ENCODE results near the gene KCNJ1. TPM values are rescaled to one million over a fixed set of nuclear protein-coding genes. Genes with fewer than 3 reads are reported as not detected.

Gene KCNJ1
- total RNA-seq, 1 experiment from 2014 or later, result not detected

DNA sequence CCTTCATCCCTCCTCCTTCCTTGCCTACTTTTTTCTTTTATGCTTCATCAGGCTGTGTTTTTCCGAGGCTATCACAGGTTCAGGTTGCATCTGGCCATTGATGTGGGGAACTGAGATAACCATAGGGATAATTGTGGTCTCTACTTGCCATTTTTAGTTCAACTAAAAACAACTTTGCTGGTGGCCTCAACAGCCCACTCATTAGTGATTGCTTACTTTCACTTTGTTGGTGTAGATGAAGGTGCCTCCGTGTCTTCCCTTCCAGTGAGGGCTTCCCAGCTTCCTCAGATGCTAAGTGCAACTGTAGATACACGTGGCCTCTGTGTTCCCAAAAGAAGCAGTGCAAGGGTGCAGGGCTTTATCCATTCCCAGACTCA is 35.0 kb downstream of the KCNJ1 start:
- in situ Hi-C loops (cut with HindIII; ENCODE audit: low sequenced_read_pairs), result no loop called here
- no peak for DNase-seq (ENCODE audit: low spot score)

DNA sequence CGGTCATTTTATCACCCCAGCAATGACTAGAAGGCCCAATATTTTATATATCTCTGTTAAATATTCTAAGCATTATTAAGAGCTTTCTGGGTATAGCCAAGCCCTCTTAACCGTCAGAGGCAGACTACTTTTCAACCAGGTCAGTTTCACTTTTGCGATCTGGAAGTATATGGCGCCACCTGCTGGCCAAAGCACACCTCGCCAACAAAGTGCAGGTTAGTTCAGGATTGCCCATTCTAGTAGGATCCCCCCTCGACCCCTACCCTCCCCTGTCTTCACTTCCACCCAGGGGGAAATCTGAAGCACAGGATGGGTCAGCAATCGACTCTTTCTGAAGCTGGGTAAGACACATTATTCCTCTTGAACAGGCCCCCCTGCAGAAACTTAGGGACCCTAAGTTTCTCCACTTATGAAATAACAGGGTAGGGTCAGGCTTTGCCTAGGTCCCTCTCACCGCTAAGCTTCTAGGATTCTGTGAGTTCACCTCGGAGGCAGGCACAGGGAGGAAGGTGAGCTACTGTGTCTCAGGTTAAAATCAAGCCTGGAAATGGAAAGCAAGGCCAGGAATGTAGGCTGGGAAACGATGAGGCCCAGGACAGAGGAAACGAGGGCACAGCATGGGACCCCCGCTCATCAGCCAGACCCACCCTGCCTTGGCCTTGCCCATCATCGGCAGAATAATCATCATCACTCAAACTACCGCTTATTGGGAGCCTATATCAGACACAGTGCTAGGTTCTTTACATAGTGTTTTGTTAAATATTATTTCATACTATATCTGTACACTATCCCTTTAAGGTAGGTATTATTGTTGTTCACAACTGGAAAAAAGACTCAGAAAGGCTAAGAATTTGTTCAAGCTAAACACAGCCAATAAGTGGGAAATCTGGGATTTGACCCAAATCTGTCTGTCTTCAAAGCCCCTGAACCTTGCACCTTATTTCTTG is 35.6 kb downstream of the KCNJ1 start:
- in situ Hi-C loops (cut with HindIII; ENCODE audit: low sequenced_read_pairs), result no loop called here
- DNase-seq (ENCODE audit: low spot score), result peak; percentile 72

DNA sequence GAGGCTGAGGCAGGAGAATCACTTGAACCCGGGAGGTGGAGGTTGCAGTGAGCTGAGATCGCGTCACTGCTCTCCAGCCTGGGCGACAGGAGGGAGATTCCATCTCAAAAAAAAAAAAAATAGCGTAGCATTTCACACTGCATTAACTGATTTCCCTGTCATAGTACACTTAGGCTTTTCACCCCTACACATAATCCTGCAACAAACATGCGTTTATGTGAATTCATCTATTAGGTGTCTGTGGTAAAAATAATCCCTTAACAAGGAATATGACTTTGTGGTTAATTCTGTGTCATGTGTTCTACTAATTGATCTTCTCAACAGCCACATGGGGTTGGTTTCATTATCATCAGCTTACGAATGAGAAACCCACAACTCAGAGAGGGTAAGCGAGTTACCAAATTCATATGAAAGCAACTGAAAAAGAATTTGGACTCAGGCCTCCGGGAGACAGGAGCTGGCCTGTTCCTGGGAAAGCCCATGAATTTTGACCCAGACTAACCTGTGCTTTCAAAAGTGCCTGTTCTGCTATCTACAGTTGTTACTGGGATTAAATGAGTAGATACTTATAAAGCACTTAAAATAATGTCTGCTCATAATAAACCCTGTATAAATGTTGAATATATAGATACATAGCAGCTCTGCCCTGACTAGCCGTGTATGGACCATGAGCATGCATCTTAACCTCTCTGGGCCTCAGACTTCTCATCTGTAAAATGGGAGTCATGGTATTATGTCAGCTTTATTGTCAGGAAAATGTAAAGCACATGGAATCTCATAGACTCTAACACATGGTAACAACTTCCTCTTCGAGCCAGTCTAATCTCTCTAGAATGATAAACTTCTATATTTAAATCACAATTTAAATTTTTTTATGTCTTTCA is 36.6 kb downstream of the KCNJ1 start:
- in situ Hi-C loops (cut with HindIII; ENCODE audit: low sequenced_read_pairs), result no loop called here
- DNase-seq (ENCODE audit: low spot score), result no peak

DNA sequence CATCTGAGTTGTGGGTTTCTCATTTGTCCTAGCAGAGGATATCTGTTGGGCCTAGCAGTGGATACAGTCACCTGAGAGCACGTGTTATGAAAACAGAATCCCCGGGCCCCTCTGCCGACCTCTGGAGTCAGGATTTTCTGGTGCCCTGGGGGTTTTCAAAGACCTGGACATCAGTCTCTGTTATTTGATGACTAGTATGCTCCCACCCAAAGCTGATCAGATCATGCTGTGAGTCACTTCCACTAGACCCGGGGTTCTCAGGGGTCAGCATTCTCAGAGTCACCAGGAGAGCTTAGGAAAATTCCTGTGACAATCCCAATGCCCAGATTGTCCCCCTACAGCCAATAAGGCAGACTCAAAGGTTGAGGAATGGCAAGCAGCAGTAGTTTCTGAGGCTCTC is 38.7 kb downstream of the KCNJ1 start:
- in situ Hi-C loops (cut with HindIII; ENCODE audit: low sequenced_read_pairs), result no loop called here
- DNase-seq (ENCODE audit: low spot score), result no peak

DNA sequence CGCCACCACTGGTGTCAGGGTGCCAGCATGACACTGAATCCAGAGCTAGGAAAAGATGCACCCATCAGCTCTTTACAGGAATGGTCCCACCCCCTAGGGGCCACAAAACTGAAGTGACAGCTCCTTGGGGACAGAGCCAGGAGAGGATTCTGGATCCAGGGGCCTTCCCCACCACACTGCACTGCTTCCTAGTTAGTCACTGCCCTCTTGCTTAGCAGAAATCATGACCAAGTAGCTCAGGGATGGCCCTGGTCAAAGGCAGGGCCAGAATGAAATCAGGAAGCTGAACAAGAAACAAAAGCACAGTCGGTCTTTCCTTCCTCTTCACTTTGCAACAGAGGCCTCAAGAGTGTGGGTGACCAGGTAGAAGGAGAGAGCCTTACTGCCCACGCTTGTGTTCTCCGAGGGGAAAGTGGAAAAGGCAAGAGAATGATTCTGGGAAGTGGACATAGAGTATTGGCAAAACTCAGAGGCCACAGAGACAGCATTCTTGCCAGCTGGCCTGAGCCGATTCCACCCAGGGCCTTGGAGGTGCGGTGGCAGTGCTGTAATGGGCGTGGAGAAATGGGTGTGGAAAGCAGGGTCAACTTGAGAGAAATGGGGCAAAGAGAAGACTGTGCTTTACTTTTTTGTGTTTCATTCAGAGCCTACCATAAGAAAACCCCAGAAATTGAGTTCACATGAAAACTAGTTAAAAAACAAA is 39.8 kb downstream of the KCNJ1 start:
- no peak for DNase-seq (ENCODE audit: low spot score)
- in situ Hi-C loops (cut with HindIII; ENCODE audit: low sequenced_read_pairs), result no loop called here

DNA sequence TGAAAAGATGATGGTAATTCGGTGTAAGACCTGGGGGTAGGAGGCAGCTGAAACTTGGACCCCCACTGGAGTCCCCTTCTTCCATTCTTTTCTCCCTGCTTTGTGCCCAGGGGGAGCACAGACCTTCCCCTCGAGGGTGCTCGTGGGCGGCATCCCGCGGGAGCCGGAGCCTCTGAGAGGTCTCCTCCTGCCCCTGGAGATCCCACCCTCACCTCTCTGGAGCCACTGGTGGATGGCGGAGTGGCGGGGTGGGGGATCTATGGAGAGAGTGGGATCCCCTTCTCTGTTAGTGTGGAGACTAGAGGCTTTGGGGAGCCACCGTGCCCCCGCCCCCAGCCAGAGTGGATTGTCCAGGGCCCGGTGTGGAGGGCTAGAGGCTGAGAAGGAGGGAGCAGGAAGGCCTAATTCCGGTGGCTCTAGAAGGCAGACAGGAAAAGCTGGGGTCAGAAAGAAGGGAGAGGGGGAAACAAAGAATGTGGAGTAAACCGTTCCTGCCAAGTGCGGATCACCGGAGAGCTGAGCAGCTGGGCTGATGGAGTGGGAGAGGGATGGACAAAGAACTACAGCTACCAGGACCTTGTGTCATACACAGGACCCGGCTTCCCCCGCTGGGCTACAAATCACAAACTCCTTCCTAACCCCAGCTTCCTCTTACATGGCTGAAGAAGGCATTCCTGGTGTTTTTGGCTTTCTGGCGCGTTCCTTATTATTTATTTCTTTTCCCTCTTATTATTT is 41.9 kb downstream of the KCNJ1 start:
- no peak for DNase-seq (ENCODE audit: low spot score)
- in situ Hi-C loops (cut with HindIII; ENCODE audit: low sequenced_read_pairs), result no loop called here

DNA sequence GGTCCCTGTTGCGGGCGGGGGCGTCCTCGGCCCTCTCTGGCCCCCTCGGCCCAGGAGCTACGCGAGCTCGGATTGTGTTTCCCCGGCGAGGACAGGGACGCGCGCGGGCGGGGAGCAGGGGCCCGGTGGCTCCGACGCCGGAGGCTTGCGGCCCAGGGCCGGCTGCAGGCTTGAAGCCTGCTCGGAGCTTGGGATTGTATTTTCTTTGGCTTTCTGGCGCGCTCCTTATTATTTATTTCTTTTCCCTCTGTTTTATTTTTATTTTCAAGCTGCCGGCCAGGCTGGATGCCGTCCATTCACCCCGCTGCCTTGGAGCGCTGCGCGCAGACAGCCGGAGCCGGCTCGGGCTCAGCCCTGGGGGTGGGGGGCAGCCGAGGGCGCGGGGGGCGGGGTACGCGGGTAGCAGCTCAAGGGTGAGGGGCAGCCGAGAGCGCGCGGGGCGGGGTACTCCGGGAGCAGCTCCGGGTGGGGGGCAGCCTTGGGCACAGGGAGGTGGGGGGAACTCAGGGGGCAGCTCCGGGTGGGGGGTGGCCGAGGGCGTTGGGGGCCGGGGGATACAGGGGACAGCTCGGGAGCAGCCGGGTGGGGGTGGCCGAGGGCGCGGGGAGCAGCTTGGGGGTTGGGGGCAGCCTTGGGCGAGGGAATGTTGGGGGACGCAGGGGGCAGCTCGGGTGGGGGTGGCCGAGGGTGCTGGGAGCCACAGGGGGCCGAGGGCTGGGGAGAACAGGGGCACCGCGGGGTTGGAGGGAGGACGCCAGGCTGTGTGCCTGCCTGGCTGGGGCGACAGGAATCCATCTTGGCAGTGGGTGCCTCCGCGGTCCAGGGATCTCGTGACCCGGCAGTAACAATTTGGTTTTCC is 42.7 kb downstream of the KCNJ1 start:
- no peak for DNase-seq (ENCODE audit: low spot score)
- in situ Hi-C loops (cut with HindIII; ENCODE audit: low sequenced_read_pairs), result no loop called here

DNA sequence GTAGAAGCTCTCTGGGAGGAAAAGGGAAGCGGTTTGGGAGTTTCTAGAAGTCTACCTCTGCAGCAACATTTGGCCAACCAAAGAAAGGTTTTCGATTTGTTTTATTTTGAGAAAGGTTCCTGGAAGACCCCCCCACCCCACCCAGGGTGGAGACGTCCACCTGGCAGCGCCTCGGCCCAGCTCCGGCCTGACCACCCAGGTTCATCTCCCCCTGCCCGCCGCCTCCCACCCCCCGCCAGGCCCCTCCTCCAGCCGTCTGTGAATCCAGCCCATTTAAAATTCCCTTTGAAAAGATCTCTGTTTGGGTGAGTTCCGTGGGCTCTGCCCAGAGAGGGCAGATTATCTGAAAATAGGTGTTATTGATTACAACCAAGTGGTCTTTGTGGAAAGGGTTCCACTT is 43.3 kb downstream of the KCNJ1 start:
- in situ Hi-C loops (cut with HindIII; ENCODE audit: low sequenced_read_pairs), result no loop called here

DNA sequence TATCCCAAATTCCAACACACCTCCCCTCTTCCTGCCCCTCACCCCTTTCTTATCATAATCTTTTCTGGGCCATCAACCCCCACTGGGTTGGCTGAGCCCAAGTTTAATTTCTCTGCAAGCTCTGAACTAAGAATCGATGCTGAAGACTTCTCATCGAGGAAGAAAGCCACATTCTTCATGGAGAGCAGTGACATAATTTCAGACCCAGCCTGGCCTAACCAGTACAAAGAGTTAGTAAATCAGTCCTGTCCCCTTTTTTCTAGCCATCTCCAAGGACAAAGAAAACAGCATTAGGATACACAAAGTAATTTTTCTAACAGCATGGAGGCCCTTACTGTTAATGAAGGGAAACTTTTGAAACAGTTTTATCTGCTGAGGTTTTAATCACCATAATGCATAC is 45.0 kb downstream of the KCNJ1 start:
- DNase-seq (ENCODE audit: low spot score), result no peak
- in situ Hi-C loops (cut with HindIII; ENCODE audit: low sequenced_read_pairs), result no loop called here

More for the DNA sequence above, 43.3 kb downstream of the KCNJ1 start:
- DNase-seq (ENCODE audit: low spot score), result no peak

DNA sequence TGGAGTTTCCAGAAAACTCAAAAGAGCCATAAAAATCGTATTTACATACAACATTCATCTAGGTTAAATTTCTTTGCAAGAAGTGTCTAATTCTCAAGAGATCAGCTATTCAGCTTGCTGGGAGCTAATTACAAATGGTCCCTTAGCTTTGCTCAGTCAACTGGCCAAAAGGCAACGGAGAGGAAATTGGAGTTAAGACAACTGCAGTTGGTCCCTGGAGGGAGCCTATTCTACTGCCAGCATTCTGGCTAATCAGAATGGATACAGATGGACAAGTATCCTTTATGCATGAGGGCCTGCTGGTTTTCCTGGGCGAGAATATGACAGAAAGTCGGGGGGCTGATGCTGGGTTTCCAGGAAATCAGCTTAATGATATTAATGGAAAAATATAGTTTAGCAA is 45.5 kb downstream of the KCNJ1 start:
- DNase-seq (ENCODE audit: low spot score), result peak; percentile 45
- in situ Hi-C loops (cut with HindIII; ENCODE audit: low sequenced_read_pairs), result no loop called here

DNA sequence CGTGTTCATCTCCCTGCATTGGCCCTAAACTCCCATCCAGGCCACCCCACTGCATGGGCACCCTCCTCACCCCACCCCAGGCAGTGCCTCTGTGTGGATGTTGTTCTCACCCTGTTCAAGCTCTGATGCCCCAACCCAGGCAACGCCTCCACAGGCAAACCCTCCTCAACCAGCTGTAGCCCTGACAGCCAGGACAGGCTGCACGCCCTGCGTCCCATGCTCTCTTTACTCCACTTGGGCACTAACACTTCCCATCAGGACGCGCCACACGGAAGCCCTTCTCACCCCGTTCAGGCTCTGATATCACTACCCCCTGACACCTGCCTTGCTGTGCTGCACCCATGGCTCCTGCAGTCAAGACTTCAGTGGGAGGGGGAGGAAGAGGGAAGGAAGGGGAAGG is 47.9 kb downstream of the KCNJ1 start:
- in situ Hi-C loops (cut with HindIII; ENCODE audit: low sequenced_read_pairs), result no loop called here
- DNase-seq (ENCODE audit: low spot score), result no peak

DNA sequence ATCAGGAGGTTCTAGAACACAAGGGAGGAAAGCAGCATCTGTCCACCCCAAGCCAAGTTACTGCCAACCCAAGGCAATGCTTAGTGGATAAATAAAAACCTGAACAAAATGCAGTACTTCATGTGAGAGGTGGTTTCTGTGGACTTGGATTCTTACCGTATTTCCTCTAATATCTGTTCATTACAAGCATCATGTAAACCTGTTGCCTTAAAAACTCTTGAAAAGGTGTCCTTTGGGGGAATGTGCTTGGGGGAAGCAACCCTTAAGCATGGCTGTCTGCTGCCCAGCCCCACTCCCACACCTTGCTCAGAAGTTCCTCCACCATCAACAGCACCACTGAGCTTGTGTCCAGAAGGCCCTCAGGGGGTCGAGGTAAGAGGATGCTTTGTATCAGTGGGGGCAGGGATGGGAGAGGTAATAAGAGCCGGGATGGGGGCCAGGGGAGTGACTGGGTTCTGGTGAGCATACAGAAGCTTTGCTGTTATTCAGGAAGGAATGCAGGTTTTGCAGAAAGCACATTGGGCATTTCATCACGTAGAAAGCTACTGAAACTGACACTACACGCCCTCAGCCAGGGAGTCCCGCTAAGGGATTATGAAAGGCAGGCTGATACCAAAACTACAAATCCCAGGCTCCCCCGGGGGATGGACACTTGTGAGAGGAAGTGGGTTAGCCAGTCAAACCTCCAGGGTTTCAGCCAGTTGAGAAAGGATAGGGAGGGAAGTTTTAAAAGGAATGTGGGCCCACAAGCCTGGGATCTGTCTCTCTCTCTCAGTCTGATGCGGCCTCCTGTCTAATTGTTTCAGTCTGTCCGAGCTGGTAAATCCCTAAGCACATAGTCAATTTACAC is 52.0 kb downstream of the KCNJ1 start:
- DNase-seq (ENCODE audit: low spot score), result no peak
- in situ Hi-C loops (cut with HindIII; ENCODE audit: low sequenced_read_pairs), result no loop called here

DNA sequence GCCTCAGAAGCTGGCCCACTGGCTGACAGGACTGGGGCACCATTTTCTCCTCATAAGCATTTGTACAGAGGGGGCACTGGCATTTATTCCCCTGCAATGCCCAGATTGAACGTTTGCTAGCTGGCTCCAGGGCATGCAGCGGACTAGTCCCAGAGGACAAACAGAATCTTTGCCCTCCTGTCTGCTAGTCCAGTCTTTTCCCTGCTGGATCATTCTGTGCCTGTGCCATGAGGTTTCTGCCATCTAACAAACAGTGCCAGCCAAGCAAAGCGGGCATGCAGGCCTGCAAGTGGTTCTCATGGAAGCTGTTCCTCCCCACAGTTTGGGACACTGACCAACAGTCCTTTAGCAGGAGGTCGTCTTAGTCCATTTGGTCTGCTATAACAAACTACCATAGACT is 53.4 kb downstream of the KCNJ1 start:
- in situ Hi-C loops (cut with HindIII; ENCODE audit: low sequenced_read_pairs), result no loop called here

DNA sequence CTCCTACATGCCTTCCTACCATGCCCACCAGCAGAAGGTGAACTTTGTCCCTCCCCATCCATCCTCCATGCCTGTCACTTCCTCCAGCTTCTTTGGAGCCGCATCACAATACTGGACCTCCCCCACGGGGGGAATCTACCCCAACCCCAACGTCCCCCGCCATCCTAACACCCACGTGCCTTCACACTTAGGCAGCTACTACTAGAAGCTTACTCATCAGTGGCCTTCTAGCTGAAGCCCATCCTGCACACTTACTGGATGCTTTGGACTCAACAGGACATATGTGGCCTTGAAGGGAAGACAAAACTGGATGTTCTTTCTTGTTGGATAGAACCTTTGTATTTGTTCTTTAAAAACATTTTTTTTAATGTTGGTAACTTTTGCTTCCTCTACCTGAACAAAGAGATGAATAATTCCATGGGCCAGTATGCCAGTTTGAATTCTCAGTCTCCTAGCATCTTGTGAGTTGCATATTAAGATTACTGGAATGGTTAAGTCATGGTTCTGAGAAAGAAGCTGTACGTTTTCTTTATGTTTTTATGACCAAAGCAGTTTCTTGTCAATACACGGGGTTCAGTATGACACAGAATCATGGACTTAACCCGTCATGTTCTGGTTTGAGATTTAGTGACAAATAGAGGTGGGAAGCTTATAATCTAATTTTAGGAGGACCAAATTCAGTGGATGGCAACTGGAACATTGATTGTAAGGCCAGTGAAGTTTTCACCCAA is 56.1 kb downstream of the KCNJ1 start:
- in situ Hi-C loops (cut with HindIII; ENCODE audit: low sequenced_read_pairs), result no loop called here
- no peak for DNase-seq (ENCODE audit: low spot score)

More for the DNA sequence above, 53.4 kb downstream of the KCNJ1 start:
- no peak for DNase-seq (ENCODE audit: low spot score)

DNA sequence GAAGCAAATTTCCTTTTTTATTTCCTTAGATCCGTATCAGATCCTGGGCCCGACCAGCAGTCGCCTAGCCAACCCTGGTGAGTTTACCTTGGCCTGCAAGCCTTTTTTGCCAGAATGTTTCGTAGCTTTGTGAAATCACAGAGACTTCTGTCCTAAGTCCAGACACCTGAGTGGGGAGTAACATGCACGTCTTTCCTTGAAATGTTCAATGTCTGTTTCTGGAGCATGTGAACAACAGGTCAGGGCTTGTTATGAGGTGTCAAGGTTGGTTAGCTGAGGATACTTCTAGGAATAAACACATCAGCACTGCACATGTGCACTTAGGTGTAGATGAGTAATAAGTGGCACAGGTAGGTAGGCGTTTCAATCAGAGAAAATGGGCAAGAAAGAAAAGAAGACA is 58.0 kb downstream of the KCNJ1 start:
- in situ Hi-C loops (cut with HindIII; ENCODE audit: low sequenced_read_pairs), result no loop called here
- DNase-seq (ENCODE audit: low spot score), result no peak

DNA sequence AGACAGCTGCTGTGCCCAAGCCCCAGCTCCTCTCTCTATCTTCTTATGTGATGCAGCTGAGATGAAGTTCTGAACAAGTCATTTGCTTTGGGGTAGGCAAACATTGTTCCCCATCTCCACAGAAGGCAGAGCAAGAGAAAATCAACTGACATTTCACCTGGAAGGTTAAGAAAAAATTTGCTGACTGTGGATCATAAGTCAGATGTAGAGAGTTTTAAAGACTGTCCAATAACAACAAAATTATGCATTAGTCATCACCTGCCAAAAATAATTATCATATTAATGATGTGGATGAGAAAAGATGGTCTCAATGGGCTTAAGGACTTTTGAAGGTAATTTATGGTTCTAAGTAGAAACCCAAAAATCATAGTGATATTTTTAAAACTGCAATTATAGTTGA is 59.2 kb downstream of the KCNJ1 start:
- no peak for DNase-seq (ENCODE audit: low spot score)
- in situ Hi-C loops (cut with HindIII; ENCODE audit: low sequenced_read_pairs), result no loop called here
